GM12864 (cell line): Measurements from ENCODE around the gene B4GAT1.

Source experiments
- DNase-seq: peaks from one replicate; pipeline ENCODE4 v3.0.0-alpha.2; 2011; ENCODE audit warnings: low read depth
- H3K4me3 ChIP-seq: 2 replicates; pipeline ENCODE4 v1.5.1; 2011; ENCODE audit warnings: mild to moderate bottlenecking, low read depth, low read length, control low read depth
- TF ChIP-seq, protein P1 (sequence below): IDR thresholded peaks from 2 replicates; pipeline ENCODE4 v1.5.1; 2011; ENCODE audit warnings: low read depth, mild to moderate bottlenecking, moderate library complexity, low read length, control low read depth, inconsistent platforms; ENCODE audit errors: missing control alignments

B4GAT1 gene

DNA sequence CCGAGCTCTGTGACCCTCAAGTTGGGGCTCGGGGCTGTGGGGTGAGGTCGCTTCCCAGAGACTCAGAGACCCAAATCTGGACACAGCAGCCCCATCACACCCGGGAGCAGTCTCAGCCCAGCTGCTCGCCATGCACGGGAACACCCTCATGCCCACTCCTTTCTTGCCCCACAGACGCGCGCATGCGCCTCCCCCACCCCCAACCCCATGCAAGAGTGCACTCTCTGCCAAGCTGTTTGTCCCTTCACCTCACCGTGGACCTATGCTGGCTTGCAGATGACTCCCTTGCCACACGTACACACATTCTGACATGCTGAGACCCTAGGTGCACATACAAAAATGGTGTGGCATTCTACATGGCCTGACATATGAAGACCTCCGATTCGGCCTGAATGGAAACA, 30.1 kb downstream of the B4GAT1 start:
- TF ChIP-seq, protein P1, sequence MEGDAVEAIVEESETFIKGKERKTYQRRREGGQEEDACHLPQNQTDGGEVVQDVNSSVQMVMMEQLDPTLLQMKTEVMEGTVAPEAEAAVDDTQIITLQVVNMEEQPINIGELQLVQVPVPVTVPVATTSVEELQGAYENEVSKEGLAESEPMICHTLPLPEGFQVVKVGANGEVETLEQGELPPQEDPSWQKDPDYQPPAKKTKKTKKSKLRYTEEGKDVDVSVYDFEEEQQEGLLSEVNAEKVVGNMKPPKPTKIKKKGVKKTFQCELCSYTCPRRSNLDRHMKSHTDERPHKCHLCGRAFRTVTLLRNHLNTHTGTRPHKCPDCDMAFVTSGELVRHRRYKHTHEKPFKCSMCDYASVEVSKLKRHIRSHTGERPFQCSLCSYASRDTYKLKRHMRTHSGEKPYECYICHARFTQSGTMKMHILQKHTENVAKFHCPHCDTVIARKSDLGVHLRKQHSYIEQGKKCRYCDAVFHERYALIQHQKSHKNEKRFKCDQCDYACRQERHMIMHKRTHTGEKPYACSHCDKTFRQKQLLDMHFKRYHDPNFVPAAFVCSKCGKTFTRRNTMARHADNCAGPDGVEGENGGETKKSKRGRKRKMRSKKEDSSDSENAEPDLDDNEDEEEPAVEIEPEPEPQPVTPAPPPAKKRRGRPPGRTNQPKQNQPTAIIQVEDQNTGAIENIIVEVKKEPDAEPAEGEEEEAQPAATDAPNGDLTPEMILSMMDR = no peak

DNA sequence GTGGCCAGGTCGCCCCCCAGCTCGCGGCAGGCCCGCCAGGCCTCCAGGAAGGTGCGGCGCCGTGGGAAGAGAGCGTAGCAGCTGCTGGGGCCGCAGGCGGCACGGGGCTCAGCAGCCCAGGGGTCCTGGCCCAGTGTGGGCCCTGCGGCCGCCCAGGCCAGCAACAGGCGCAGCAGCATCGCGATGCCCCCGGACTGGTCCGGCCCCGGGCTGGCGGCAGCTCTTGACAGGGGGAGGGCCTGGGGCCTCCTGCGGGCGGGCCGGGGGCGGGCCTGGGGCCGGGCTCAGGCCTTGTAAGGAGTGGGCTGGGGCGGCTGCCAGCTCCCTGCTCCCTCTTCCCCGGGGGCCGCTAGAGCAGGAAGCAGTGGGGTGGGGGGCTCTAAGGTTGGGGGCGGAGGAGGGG, 30.6 kb downstream of the B4GAT1 start, which contains the start of gene CD248:
Gene CD248 (minus strand): TSS at position 196 of the 403 bp plus-strand sequence. CDS start 17 bp downstream, at position 179.
- no peak for DNase-seq

More for the DNA sequence above, 30.1 kb downstream of the B4GAT1 start:
- DNase-seq = no peak
- H3K4me3 ChIP-seq = no peak overlapping the region

GRCh38 chr11:66315921-66316811, 31.3 kb downstream of the B4GAT1 start:
- H3K4me3 ChIP-seq = no peak overlapping the region
- DNase-seq = no peak

More for the DNA sequence above, 30.6 kb downstream of the B4GAT1 start, which contains the start of gene CD248:
- H3K4me3 ChIP-seq = no peak within 1 kb of the TSS
- TF ChIP-seq, protein P1 = no peak

DNA sequence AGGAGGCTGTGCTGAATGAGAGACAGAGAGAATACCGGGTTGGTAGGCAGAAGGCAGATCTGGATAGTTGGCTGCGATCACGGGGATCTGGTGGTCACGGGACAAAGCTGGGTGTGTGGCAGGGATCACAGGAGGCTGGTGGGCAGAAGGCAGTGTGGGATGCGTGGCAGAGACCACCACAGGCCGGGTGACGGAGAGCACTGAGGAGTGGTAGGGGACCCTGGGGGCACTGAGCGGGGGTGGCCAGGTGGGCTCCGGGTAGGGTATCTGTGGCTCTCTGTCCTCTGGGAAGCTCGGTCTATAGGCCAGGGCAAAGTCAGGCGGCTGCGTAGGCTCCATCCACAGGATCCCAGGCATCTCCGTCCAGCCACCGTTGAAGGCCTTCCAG, 31.9 kb downstream of the B4GAT1 start:
- DNase-seq = no peak
- no peak overlapping the region for H3K4me3 ChIP-seq
- TF ChIP-seq, protein P1 = no peak

More at GRCh38 chr11:66315921-66316811, 31.3 kb downstream of the B4GAT1 start:
- TF ChIP-seq, protein P1 = no peak

GRCh38 chr11:66314561-66315497, 32.6 kb downstream of the B4GAT1 start:
- DNase-seq = no peak
- H3K4me3 ChIP-seq = no peak overlapping the region
- TF ChIP-seq, protein P1 = no peak

DNA sequence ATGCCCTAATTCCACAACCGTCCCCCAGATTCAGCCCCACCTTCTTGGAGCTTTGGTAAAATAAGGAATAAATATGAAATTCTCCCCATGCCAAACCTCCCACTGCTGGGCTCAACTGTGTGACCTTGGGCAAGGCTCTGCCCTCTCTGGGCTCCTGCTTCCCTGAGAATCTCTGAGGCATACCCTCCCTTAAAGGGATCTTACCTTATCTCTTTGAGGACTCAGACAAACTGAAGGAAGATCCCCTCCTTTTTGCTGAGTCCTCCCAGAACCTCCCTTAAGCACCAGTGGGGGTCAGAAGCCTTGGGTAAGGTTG, 33.3 kb downstream of the B4GAT1 start:
- H3K4me3 ChIP-seq = no peak overlapping the region
- TF ChIP-seq, protein P1 = no peak
- DNase-seq = no peak
